MM.1S (cell line): ENCODE data around the gene AOC1.

Source experiments
- DNase-seq: peaks from one replicate; pipeline ENCODE4 v3.0.0-alpha.2; 2015
- H2AFZ ChIP-seq: fragments of 300-600 bp; sonication (generic); 2 replicates; pipeline ENCODE4 v1.6.0; 2016; ENCODE audit warnings: antibody characterized with exemption, low read length
- H3F3A ChIP-seq: fragments of 300-600 bp; sonication (generic); 2 replicates; pipeline ENCODE4 v1.6.1; 2016; ENCODE audit warnings: mild to moderate bottlenecking, antibody characterized with exemption, low read length, moderate library complexity, mixed read lengths; ENCODE audit not compliant: insufficient read depth
- H3K27ac ChIP-seq: fragments of 300-600 bp; sonication (generic); 2 replicates; pipeline ENCODE4 v1.5.1; 2016; ENCODE audit warnings: mild to moderate bottlenecking, low read length
- H3K27me3 ChIP-seq: fragments of 300-600 bp; sonication (generic); replicated peaks from 2 replicates; pipeline ENCODE4 v1.6.0; 2016; ENCODE audit warnings: low read length; ENCODE audit not compliant: insufficient read depth
- H3K36me3 ChIP-seq: fragments of 300-600 bp; sonication (generic); replicated peaks from 2 replicates; pipeline ENCODE4 v1.6.1; 2016; ENCODE audit warnings: mild to moderate bottlenecking, low read length, mixed read lengths; ENCODE audit not compliant: insufficient read depth
- H3K4me1 ChIP-seq: fragments of 300-600 bp; sonication (generic); 2 replicates; pipeline ENCODE4 v1.6.1; 2016; ENCODE audit warnings: low read length, mixed read lengths
- H3K4me2 ChIP-seq: fragments of 300-600 bp; sonication (generic); 2 replicates; pipeline ENCODE4 v1.6.0; 2016; ENCODE audit warnings: low read depth, low read length
- H3K4me3 ChIP-seq: fragments of 300-600 bp; sonication (generic); 2 replicates; pipeline ENCODE4 v1.5.1; 2016; ENCODE audit warnings: low read length, mixed read lengths
- H3K79me2 ChIP-seq: fragments of 300-600 bp; sonication (generic); 2 replicates; pipeline ENCODE4 v1.6.1; 2016; ENCODE audit warnings: mixed run types, low read length, mixed read lengths
- H3K9ac ChIP-seq: fragments of 300-600 bp; sonication (generic); 2 replicates; pipeline ENCODE4 v1.6.1; 2016; ENCODE audit warnings: low read length, mixed read lengths
- H3K9me2 ChIP-seq: fragments of 300-600 bp; sonication (generic); replicated peaks from 2 replicates; pipeline ENCODE4 v1.6.1; 2016; ENCODE audit warnings: mild to moderate bottlenecking, low read length, mixed read lengths; ENCODE audit not compliant: insufficient read depth
- H3K9me3 ChIP-seq: fragments of 300-600 bp; sonication (generic); replicated peaks from 2 replicates; pipeline ENCODE4 v1.6.1; 2016; ENCODE audit warnings: mild to moderate bottlenecking, low read length, mixed read lengths; ENCODE audit not compliant: insufficient read depth
- H4K20me1 ChIP-seq: fragments of 300-600 bp; sonication (generic); 2 replicates; pipeline ENCODE4 v1.6.1; 2016; ENCODE audit warnings: mild to moderate bottlenecking, low read length, moderate library complexity, mixed read lengths; ENCODE audit not compliant: insufficient read depth
- EZH2 ChIP-seq: fragments of 300-600 bp; sonication (generic); optimal IDR thresholded peaks from 2 replicates; pipeline ENCODE3; 2017; ENCODE audit warnings: low read depth, mild to moderate bottlenecking, antibody characterized with exemption, low read length, mixed read lengths
- EZH2phosphoT487 ChIP-seq: fragments of 300-600 bp; sonication (generic); IDR thresholded peaks from 2 replicates; pipeline ENCODE4 v1.6.1; 2018; ENCODE audit warnings: antibody characterized with exemption, low read length
- TF ChIP-seq, protein P1 (sequence below): fragments of 300-600 bp; sonication (generic); IDR thresholded peaks from 2 replicates; pipeline ENCODE4 v1.5.1; 2016; ENCODE audit warnings: antibody characterized with exemption, low read length, mixed read lengths

Gene AOC1

GRCh38 chr7:150856303-150857275 lies 4.3 kb downstream of the AOC1 start:
- H3K27ac ChIP-seq = no peak overlapping the region
- peaks cover 22% of the 10 kb centered on the region; the same call in 1 of the 2 replicates for H3K27me3 ChIP-seq
- H3K9me3 ChIP-seq = no peaks in the 10 kb centered on the region
- no peaks in the 10 kb centered on the region for H3F3A ChIP-seq
- no peak overlapping the region for H3K4me3 ChIP-seq
- H3K9ac ChIP-seq = no peak overlapping the region
- no peak overlapping the region for H2AFZ ChIP-seq
- TF ChIP-seq, protein P1, sequence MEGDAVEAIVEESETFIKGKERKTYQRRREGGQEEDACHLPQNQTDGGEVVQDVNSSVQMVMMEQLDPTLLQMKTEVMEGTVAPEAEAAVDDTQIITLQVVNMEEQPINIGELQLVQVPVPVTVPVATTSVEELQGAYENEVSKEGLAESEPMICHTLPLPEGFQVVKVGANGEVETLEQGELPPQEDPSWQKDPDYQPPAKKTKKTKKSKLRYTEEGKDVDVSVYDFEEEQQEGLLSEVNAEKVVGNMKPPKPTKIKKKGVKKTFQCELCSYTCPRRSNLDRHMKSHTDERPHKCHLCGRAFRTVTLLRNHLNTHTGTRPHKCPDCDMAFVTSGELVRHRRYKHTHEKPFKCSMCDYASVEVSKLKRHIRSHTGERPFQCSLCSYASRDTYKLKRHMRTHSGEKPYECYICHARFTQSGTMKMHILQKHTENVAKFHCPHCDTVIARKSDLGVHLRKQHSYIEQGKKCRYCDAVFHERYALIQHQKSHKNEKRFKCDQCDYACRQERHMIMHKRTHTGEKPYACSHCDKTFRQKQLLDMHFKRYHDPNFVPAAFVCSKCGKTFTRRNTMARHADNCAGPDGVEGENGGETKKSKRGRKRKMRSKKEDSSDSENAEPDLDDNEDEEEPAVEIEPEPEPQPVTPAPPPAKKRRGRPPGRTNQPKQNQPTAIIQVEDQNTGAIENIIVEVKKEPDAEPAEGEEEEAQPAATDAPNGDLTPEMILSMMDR = no peak
- TF ChIP-seq EZH2phosphoT487 = no peak
- TF ChIP-seq EZH2 = no peak
- no peak for DNase-seq
- H3K9me2 ChIP-seq = no peaks in the 10 kb centered on the region
- no peaks in the 10 kb centered on the region for H3K79me2 ChIP-seq
- no peak overlapping the region for H3K4me2 ChIP-seq
- no peaks in the 10 kb centered on the region for H3K4me1 ChIP-seq
- no peaks in the 10 kb centered on the region for H3K36me3 ChIP-seq
- no peaks in the 10 kb centered on the region for H4K20me1 ChIP-seq

DNA sequence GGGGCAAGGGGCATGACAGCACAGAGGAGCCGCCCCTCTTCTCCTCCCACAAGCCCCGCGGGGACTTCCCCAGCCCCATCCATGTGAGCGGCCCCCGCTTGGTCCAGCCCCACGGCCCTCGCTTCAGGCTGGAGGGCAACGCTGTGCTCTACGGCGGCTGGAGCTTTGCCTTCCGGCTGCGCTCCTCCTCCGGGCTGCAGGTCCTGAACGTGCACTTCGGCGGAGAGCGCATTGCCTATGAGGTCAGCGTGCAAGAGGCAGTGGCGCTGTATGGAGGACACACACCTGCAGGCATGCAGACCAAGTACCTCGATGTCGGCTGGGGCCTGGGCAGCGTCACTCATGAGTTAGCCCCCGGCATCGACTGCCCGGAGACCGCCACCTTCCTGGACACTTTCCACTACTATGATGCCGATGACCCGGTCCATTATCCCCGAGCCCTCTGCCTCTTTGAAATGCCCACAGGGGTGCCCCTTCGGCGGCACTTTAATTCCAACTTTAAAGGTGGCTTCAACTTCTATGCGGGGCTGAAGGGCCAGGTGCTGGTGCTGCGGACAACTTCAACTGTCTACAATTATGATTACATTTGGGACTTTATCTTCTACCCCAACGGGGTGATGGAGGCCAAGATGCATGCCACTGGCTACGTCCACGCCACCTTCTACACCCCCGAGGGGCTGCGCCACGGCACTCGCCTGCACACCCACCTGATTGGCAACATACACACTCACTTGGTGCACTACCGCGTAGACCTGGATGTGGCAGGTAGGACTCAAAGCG lies 5.1 kb downstream of the AOC1 start:
- Histone ChIP-seq H3K9ac (no peak overlapping the region), H3K4me3 (no peak overlapping the region), H3K4me1 (no peaks in the 10 kb centered on the region), H3K27ac (no peak overlapping the region), H3K9me3 (no peaks in the 10 kb centered on the region), H3K27me3 (peaks cover 22% of the 10 kb centered on the region; the same call in 1 of the 2 replicates), H3K36me3 (no peaks in the 10 kb centered on the region), H4K20me1 (no peaks in the 10 kb centered on the region), H3K4me2 (no peak overlapping the region), H3F3A (no peaks in the 10 kb centered on the region), H3K9me2 (no peaks in the 10 kb centered on the region), H3K79me2 (no peaks in the 10 kb centered on the region), H2AFZ (no peak overlapping the region)
- TF ChIP-seq, protein P1 = no peak
- TF ChIP-seq EZH2phosphoT487 = no peak
- TF ChIP-seq EZH2 = no peak
- no peak for DNase-seq

DNA sequence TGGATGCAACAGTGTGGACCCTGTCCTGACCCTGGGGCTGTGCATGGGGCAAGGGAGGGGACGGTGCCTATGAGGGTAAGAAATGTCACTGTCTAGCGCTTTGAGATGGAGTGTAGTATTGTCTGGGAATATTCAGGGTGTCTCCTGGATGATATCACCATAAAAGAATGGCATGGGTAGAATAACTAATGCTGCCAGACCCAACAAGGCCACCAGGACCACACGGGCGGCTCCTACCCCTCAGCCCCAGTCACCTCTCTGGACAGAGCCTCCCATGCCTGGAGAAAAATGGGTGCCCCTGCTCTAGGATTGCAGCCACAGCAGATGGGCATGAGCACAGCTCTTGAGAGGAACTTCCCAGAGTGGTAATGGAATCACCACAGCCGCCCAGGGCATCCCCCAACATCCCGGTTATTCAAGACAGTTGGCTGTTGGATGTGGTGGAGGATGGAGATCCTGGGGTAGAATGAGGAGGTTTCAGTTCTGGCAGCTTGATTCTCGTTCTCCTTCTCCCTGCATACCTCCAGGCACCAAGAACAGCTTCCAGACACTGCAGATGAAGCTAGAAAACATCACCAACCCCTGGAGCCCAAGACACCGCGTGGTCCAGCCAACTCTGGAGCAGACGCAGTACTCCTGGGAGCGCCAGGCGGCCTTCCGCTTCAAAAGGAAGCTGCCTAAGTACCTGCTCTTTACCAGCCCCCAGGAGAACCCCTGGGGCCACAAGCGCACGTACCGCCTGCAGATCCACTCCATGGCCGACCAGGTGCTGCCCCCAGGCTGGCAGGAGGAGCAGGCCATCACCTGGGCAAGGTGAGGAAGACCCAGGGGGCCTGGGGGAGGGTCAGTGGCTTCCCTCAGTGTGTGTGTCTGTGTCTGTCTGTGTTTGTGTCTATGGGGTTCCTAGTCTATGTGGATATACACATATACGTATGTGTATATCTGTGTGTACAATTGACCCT lies 6.2 kb downstream of the AOC1 start:
- Histone ChIP-seq H3K4me3 (no peak overlapping the region), H3K27me3 (peaks cover 22% of the 10 kb centered on the region; the same call in 1 of the 2 replicates), H3K9ac (no peak overlapping the region), H2AFZ (no peak overlapping the region), H3F3A (no peaks in the 10 kb centered on the region), H3K4me1 (no peaks in the 10 kb centered on the region), H3K4me2 (no peak overlapping the region), H3K79me2 (no peaks in the 10 kb centered on the region), H3K9me2 (no peaks in the 10 kb centered on the region), H3K36me3 (no peaks in the 10 kb centered on the region), H3K27ac (no peak overlapping the region), H3K9me3 (no peaks in the 10 kb centered on the region), H4K20me1 (no peaks in the 10 kb centered on the region)
- no peak for DNase-seq
- TF ChIP-seq, protein P1 = no peak
